GM23338 (cell line): ENCODE results near the gene RIPK4. TPM values are rescaled to one million over a fixed set of nuclear protein-coding genes. Genes with fewer than 3 reads are reported as not detected.
"Not testable (repeated sequence)": the region's sequence is repeated elsewhere in the genome, so short reads cannot be mapped to it uniquely, and the experiment has no call there.

Experiments used
- ATAC-seq: fragments of 200-7000 bp; cut with Tn5 transposase; 3 replicates; pipeline ENCODE4 v1.9.1; 2020
- DNase-seq: peaks from one replicate; pipeline ENCODE4 v3.0.0-alpha.2; 2015; ENCODE audit warnings: low spot score
- H2AFZ ChIP-seq: fragments of 200-600 bp; sonication (generic); 2 replicates; pipeline ENCODE4 v1.8.0; 2016; ENCODE audit warnings: antibody characterized with exemption, mild to moderate bottlenecking, moderate library complexity
- H3F3A ChIP-seq: fragments of 200-600 bp; sonication (generic); replicated peaks from 2 replicates; pipeline ENCODE4 v1.8.0; 2017; ENCODE audit warnings: antibody characterized with exemption, mixed run types, low read depth
- H3K27ac ChIP-seq: fragments of 200-600 bp; sonication (generic); 2 replicates; pipeline ENCODE4 v1.6.1; 2016; ENCODE audit warnings: low read depth
- H3K27me3 ChIP-seq: fragments of 200-600 bp; sonication (generic); 2 replicates; pipeline ENCODE4 v1.8.0; 2016; ENCODE audit warnings: mild to moderate bottlenecking, mixed run types, moderate library complexity; ENCODE audit not compliant: insufficient read depth
- H3K36me3 ChIP-seq: fragments of 200-600 bp; sonication (generic); 2 replicates; pipeline ENCODE4 v1.8.0; 2016; ENCODE audit warnings: mild to moderate bottlenecking; ENCODE audit not compliant: insufficient read depth
- H3K4me1 ChIP-seq: fragments of 200-600 bp; sonication (generic); 2 replicates; pipeline ENCODE4 v1.8.0; 2016; ENCODE audit warnings: mild to moderate bottlenecking, moderate library complexity; ENCODE audit not compliant: insufficient read depth
- H3K4me2 ChIP-seq: fragments of 200-600 bp; sonication (generic); 2 replicates; pipeline ENCODE4 v1.7.1; 2017; ENCODE audit warnings: mixed run types
- H3K4me3 ChIP-seq: fragments of 200-600 bp; sonication (generic); 2 replicates; pipeline ENCODE4 v1.6.1; 2016; ENCODE audit warnings: mixed run types
- H3K79me2 ChIP-seq: fragments of 200-600 bp; sonication (generic); replicated peaks from 2 replicates; pipeline ENCODE4 v1.8.0; 2017; ENCODE audit warnings: mild to moderate bottlenecking; ENCODE audit not compliant: insufficient read depth
- H3K9me2 ChIP-seq: fragments of 200-600 bp; sonication (generic); 2 replicates; pipeline ENCODE4 v1.8.0; 2017; ENCODE audit not compliant: insufficient read depth
- H4K20me1 ChIP-seq: fragments of 200-600 bp; sonication (generic); replicated peaks from 2 replicates; pipeline ENCODE4 v1.8.0; 2017; ENCODE audit warnings: mild to moderate bottlenecking; ENCODE audit not compliant: insufficient read depth
- H3K27ac Mint-ChIP-seq: 2 replicates; pipeline ENCODE4 v1.8.0; 2020; ENCODE audit warnings: inconsistent platforms, mild to moderate bottlenecking, moderate library complexity, mixed read lengths
- H3K27me3 Mint-ChIP-seq: 3 replicates; pipeline ENCODE4 v1.8.0; 2022; ENCODE audit warnings: low read depth, mild to moderate bottlenecking, moderate library complexity, mixed read lengths, inconsistent platforms; ENCODE audit not compliant: insufficient read depth, poor library complexity
- H3K36me3 Mint-ChIP-seq: 3 replicates; pipeline ENCODE4 v1.8.0; 2021; ENCODE audit warnings: low read depth, mild to moderate bottlenecking, inconsistent platforms, moderate library complexity, mixed read lengths
- H3K4me1 Mint-ChIP-seq: 3 replicates; pipeline ENCODE4 v1.8.0; 2020; ENCODE audit warnings: mild to moderate bottlenecking, inconsistent platforms, mixed read lengths
- H3K4me3 Mint-ChIP-seq: 3 replicates; pipeline ENCODE4 v1.8.0; 2021; ENCODE audit warnings: moderate library complexity, mild to moderate bottlenecking, inconsistent platforms, mixed read lengths
- H3K9me3 Mint-ChIP-seq: 3 replicates; pipeline ENCODE4 v1.8.0; 2020; ENCODE audit warnings: moderate library complexity, mild to moderate bottlenecking, inconsistent platforms, mixed read lengths
- CREB1 ChIP-seq: fragments of 250-450 bp; sonication (Bioruptor Pico); IDR thresholded peaks from 2 replicates; pipeline ENCODE4 v1.5.0; 2020; ENCODE audit warnings: low read depth, mild to moderate bottlenecking, moderate library complexity
- CTCF ChIP-seq, 2 experiments: fragments of 200-600 bp in 1 of 2; sonication (generic) in 1 of 2; conservative IDR thresholded peaks; 2 replicates each; pipeline versions ENCODE4 v1.5.1 to v1.6.1; 2016 to 2017; ENCODE audit warnings: antibody characterized with exemption in 2 of 2, low read depth in 2 of 2, mild to moderate bottlenecking in 2 of 2, moderate library complexity in 1 of 2
- EZH2 ChIP-seq: fragments of 200-600 bp; sonication (generic); IDR thresholded peaks from one replicate; pipeline ENCODE4 v1.8.0; 2017; ENCODE audit warnings: antibody characterized with exemption, mild to moderate bottlenecking, low read depth; ENCODE audit not compliant: unreplicated experiment
- EZH2phosphoT487 ChIP-seq: fragments of 200-600 bp; sonication (generic); IDR thresholded peaks from one replicate; pipeline ENCODE4 v1.8.1; 2018; ENCODE audit warnings: antibody characterized with exemption; ENCODE audit not compliant: unreplicated experiment
- NANOG ChIP-seq: IDR thresholded peaks from 2 replicates; pipeline ENCODE4 v1.6.1; 2016; ENCODE audit warnings: antibody characterized with exemption, borderline replicate concordance
- STAT1 ChIP-seq: IDR thresholded peaks from one replicate; pipeline ENCODE4 v1.6.1; 2016; ENCODE audit warnings: antibody characterized with exemption; ENCODE audit not compliant: unreplicated experiment
- ZNF114 ChIP-seq: fragments of 250-450 bp; sonication (Bioruptor Pico); IDR thresholded peaks from 2 replicates; pipeline ENCODE4 v1.5.0; 2020; ENCODE audit warnings: mild to moderate bottlenecking, moderate library complexity
- ZNF331 ChIP-seq: fragments of 250-450 bp; sonication (Bioruptor Pico); IDR thresholded peaks from 2 replicates; pipeline ENCODE4 v1.5.0; 2020; ENCODE audit warnings: low read depth, mild to moderate bottlenecking, moderate library complexity
- polyA plus RNA-seq: library from polyadenylated mRNA; unstranded; fragments of >200 nt; fragmentation: Nextera tagmentation; extraction: Ambion mirVana; gene quantifications from 2 replicates; pipeline ENCODE4 v1.2.1, GENCODE V29; 2016
- total RNA-seq: library from RNA; depleted of rRNA; stranded (reverse); fragments of >200 nt; shearing (Covaris generic); gene quantifications from 2 replicates; pipeline ENCODE4 v1.2.3, GENCODE V29; 2014
- TF ChIP-seq, protein P1 (sequence below): IDR thresholded peaks from 2 replicates; pipeline ENCODE4 v1.6.1; 2016; ENCODE audit warnings: antibody characterized with exemption

RIPK4 gene
- total and polyA plus RNA-seq, 2 experiments from 2014 or later = 2.5 to 9.9 TPM

- TF ChIP-seq CTCF (conservative IDR thresholded peaks at IDR 0.05; ENCODE audit: low read depth in 2 of 2) (no peak), STAT1 (no peak), EZH2 (no peak)
These were observed 71.3 kb downstream of the RIPK4 start (continued) for GRCh38 chr21:41695513-41695912.

DNA sequence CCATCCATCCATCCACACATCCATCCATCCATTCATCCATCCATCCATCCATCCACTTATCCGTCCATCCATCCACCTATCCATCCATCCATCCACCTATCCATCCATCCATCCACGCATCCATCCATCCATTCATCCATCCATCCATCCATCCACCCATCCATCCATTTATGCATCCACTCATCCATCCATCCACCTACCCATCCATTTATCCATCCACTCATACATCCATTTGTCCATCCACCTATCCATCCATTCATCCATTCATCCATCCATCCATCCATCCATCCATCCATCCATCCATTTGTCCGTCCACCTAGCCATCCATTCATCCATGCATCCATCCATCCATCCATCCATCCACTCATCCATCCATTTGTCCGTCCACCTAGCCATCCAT lies 72.8 kb downstream of the RIPK4 start:
- not testable (repeated sequence) for H3K27me3 ChIP-seq, H3K79me2 ChIP-seq, DNase-seq, ATAC-seq, H3K36me3 Mint-ChIP-seq, H3F3A ChIP-seq, H2AFZ ChIP-seq, H3K4me2 ChIP-seq, H3K4me1 ChIP-seq, H3K27me3 Mint-ChIP-seq, H3K4me3 Mint-ChIP-seq, H4K20me1 ChIP-seq, H3K27ac Mint-ChIP-seq, H3K4me1 Mint-ChIP-seq, H3K27ac ChIP-seq, H3K9me2 ChIP-seq, H3K4me3 ChIP-seq, H3K36me3 ChIP-seq, H3K9me3 Mint-ChIP-seq

GRCh38 chr21:41692185-41692565 lies 74.7 kb downstream of the RIPK4 start:
- H3K4me3 Mint-ChIP-seq = no peak overlapping the region
- H3K27ac Mint-ChIP-seq = no peak overlapping the region
- Histone ChIP-seq H3K27ac (no peak overlapping the region), H3K27me3 (no peaks in the 10 kb centered on the region), H3K4me2 (no peak overlapping the region), H3F3A (no peaks in the 10 kb centered on the region), H4K20me1 (no peaks in the 10 kb centered on the region), H3K4me1 (no peaks in the 10 kb centered on the region), H3K9me2 (no peaks in the 10 kb centered on the region), H3K79me2 (no peaks in the 10 kb centered on the region), H3K4me3 (no peak overlapping the region), H3K36me3 (no peaks in the 10 kb centered on the region), H2AFZ (no peak overlapping the region)
- TF ChIP-seq EZH2phosphoT487 (no peak), NANOG (no peak)
- no peaks in the 10 kb centered on the region for H3K36me3 Mint-ChIP-seq
- H3K4me1 Mint-ChIP-seq = no peaks in the 10 kb centered on the region
- DNase-seq (no peak), ATAC-seq (no peak)
- H3K9me3 Mint-ChIP-seq = no peaks in the 10 kb centered on the region; the same call in 2 of the 3 replicates
- H3K27me3 Mint-ChIP-seq = peaks cover 14% of the 10 kb centered on the region

GRCh38 chr21:41691205-41692184 lies 75.4 kb downstream of the RIPK4 start:
- Mint-ChIP-seq H3K36me3 (no peaks in the 10 kb centered on the region), H3K9me3 (no peaks in the 10 kb centered on the region; the same call in 2 of the 3 replicates), H3K27ac (no peak overlapping the region), H3K4me3 (no peak overlapping the region), H3K4me1 (peaks cover 1% of the 10 kb centered on the region; the same call in 2 of the 3 replicates), H3K27me3 (peaks cover 15% of the 10 kb centered on the region)
- no peaks in the 10 kb centered on the region for H3K9me2 ChIP-seq
- no peaks in the 10 kb centered on the region for H3K79me2 ChIP-seq
- ATAC-seq = no peak
- no peaks in the 10 kb centered on the region for H4K20me1 ChIP-seq
- no peak for DNase-seq
- no peaks in the 10 kb centered on the region for H3K36me3 ChIP-seq
- H3K4me2 ChIP-seq = no peak overlapping the region
- H3K4me3 ChIP-seq = no peak overlapping the region
- no peaks in the 10 kb centered on the region for H3F3A ChIP-seq
- no peak overlapping the region for H2AFZ ChIP-seq
- no peaks in the 10 kb centered on the region for H3K27me3 ChIP-seq
- H3K27ac ChIP-seq = no peak overlapping the region
- TF ChIP-seq NANOG (no peak), ZNF114 (no peak), ZNF331 (CRISPR knock-in tag) (no peak), STAT1 (no peak), CREB1 (no peak)
- TF ChIP-seq, protein P1, sequence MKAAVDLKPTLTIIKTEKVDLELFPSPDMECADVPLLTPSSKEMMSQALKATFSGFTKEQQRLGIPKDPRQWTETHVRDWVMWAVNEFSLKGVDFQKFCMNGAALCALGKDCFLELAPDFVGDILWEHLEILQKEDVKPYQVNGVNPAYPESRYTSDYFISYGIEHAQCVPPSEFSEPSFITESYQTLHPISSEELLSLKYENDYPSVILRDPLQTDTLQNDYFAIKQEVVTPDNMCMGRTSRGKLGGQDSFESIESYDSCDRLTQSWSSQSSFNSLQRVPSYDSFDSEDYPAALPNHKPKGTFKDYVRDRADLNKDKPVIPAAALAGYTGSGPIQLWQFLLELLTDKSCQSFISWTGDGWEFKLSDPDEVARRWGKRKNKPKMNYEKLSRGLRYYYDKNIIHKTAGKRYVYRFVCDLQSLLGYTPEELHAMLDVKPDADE = no peak
- H3K4me1 ChIP-seq = no peaks in the 10 kb centered on the region
